ENCODE data around the gene MYL11. TPM values are rescaled to one million over a fixed set of nuclear protein-coding genes. Genes with fewer than 3 reads are reported as not detected.

MYL11 gene
- polyA plus RNA-seq, 1 of the 3 experiments (the other 2 are of a cell fraction), result 0.23 TPM

- no peak for TF ChIP-seq MEF2A (IDR thresholded peaks at IDR 0.05; ENCODE audit: borderline replicate concordance, low read depth)
- TF ChIP-seq SIN3A (IDR thresholded peaks at IDR 0.05; ENCODE audit: borderline replicate concordance, low read depth, low read length), result no peak
- no peak for TF ChIP-seq FOXM1 (IDR thresholded peaks at IDR 0.05; ENCODE audit: low read depth)
- no peak for TF ChIP-seq RAD21 (IDR thresholded peaks at IDR 0.05; ENCODE audit: low read length)
- TF ChIP-seq MXI1 (IDR thresholded peaks at IDR 0.05; ENCODE audit: low read depth, low read length), result no peak
- no peak for TF ChIP-seq SMC3 (IDR thresholded peaks at IDR 0.05; ENCODE audit: low read depth, low read length)
- TF ChIP-seq CHD2 (IDR thresholded peaks at IDR 0.05; ENCODE audit: low read length, partially characterized antibody), result no peak
- TF ChIP-seq POLR2AphosphoS5 (IDR thresholded peaks at IDR 0.05; ENCODE audit: low read depth, low read length), result no peak
- no peak for TF ChIP-seq RCOR1 (IDR thresholded peaks at IDR 0.05; ENCODE audit: low read length)
- no peak for TF ChIP-seq NFIC (IDR thresholded peaks at IDR 0.05; ENCODE audit: borderline replicate concordance)
- TF ChIP-seq MAX (IDR thresholded peaks at IDR 0.05; ENCODE audit: low read depth), result no peak
- TF ChIP-seq GABPA (IDR thresholded peaks at IDR 0.05; ENCODE audit: low read depth), result no peak
- no peak for TF ChIP-seq CTCF (IDR thresholded peaks at IDR 0.05)
- no peak for TF ChIP-seq ZBTB33 (IDR thresholded peaks at IDR 0.05; ENCODE audit: borderline replicate concordance, low read depth)
- TF ChIP-seq EP300 (IDR thresholded peaks at IDR 0.05; ENCODE audit: borderline replicate concordance in 1 of 2, low read depth in 1 of 2, low read length in 1 of 2), result no peak
- TF ChIP-seq IRF3 (IDR thresholded peaks at IDR 0.05; ENCODE audit: low read depth, low read length), result no peak
- Histone ChIP-seq H2AFZ (ENCODE audit: low read depth) (no peak overlapping the region), H3K27ac (ENCODE audit: low read depth in 2 of 2, low read length in 1 of 2) (no peak overlapping the region; a peak in 1 of 4 replicates), H3K9me3 (no peaks in the 10 kb centered on the region), H3K9ac (no peak overlapping the region), H3F3A (replicated peaks; ENCODE audit: insufficient read depth) (peaks cover 2% of the 10 kb centered on the region), H3K36me3 (replicated peaks in 1 of 2; ENCODE audit: control insufficient read depth in 1 of 2, insufficient read depth in 2 of 2, low read length in 1 of 2) (peaks cover 14 to 39% of the 10 kb centered on the region in 2 experiments), H3K4me2 (no peak overlapping the region), H3K27me3 (ENCODE audit: insufficient read depth) (no peaks in the 10 kb centered on the region), H4K20me1 (ENCODE audit: insufficient read depth) (peaks cover 3% of the 10 kb centered on the region; the same call in 1 of the 2 replicates), H3K4me1 (ENCODE audit: control insufficient read depth in 1 of 2, insufficient read depth in 2 of 2, low read depth in 1 of 2, low read length in 1 of 2) (peaks cover 21 to 35% of the 10 kb centered on the region in 2 experiments), H3K9me2 (no peaks in the 10 kb centered on the region), H3K79me2 (ENCODE audit: insufficient read depth) (peaks cover 57% of the 10 kb centered on the region), H3K4me3 (ENCODE audit: low read depth in 2 of 2, low read length in 1 of 2) (no peak overlapping the region)
- ChIA-PET CTCF (interaction anchor here (1.5 to 1.8 kb wide), 2 partner anchors 50 to 52 kb away, joined by 5 read pairs; partner anchors contain the start of gene ZNF771), POLR2A (no interaction called here)
- no peak for DNase-seq
- 89% methylated on average over 30 of the region's 37 CpGs for WGBS (ENCODE audit: low lambda C conversion rate)
Measured at GRCh38 chr16:30357715-30358576, 16.7 kb upstream of the MYL11 start.

Measured in SK-N-SH (cell line).